ENCODE measurements around the gene GSTT2B.

DNA sequence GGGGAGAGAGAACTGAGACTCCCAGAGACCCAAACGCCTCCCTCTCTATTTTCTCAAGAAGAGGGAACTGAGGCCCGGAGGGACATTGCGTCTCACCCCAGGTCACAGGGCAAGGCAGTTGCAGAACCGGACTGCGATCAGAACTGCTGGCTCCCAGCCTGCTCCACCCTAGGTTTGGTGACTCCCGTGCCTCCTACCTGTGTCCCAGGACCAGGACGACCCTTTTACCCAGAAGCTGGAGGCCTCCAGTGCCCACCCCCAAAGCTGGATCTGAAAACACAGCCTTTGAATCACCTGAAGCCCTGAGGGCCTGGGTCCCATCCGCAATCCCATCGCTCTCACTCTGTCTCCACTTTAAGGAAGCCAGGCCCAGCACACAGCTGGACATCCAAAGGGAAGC, 42.9 kb upstream of the GSTT2B start:
- TF ChIP-seq, protein P1, sequence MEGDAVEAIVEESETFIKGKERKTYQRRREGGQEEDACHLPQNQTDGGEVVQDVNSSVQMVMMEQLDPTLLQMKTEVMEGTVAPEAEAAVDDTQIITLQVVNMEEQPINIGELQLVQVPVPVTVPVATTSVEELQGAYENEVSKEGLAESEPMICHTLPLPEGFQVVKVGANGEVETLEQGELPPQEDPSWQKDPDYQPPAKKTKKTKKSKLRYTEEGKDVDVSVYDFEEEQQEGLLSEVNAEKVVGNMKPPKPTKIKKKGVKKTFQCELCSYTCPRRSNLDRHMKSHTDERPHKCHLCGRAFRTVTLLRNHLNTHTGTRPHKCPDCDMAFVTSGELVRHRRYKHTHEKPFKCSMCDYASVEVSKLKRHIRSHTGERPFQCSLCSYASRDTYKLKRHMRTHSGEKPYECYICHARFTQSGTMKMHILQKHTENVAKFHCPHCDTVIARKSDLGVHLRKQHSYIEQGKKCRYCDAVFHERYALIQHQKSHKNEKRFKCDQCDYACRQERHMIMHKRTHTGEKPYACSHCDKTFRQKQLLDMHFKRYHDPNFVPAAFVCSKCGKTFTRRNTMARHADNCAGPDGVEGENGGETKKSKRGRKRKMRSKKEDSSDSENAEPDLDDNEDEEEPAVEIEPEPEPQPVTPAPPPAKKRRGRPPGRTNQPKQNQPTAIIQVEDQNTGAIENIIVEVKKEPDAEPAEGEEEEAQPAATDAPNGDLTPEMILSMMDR (IDR thresholded peaks at IDR 0.05), result no peak
- TF ChIP-seq EP300 (IDR thresholded peaks at IDR 0.05; ENCODE audit: borderline replicate concordance in 1 of 2, low read depth in 1 of 2, low read length in 1 of 2) (no peak), MXI1 (IDR thresholded peaks at IDR 0.05; ENCODE audit: low read depth, low read length) (no peak), RCOR1 (IDR thresholded peaks at IDR 0.05; ENCODE audit: low read length) (no peak), RFX5 (IDR thresholded peaks at IDR 0.05; ENCODE audit: low read length) (no peak), ELF1 (IDR thresholded peaks at IDR 0.05) (no peak), YY1 (IDR thresholded peaks at IDR 0.05; ENCODE audit: low read depth) (no peak), FOXJ3 (CRISPR knock-in tag; IDR thresholded peaks at IDR 0.05) (no peak)
- TF ChIP-seq, protein P2, sequence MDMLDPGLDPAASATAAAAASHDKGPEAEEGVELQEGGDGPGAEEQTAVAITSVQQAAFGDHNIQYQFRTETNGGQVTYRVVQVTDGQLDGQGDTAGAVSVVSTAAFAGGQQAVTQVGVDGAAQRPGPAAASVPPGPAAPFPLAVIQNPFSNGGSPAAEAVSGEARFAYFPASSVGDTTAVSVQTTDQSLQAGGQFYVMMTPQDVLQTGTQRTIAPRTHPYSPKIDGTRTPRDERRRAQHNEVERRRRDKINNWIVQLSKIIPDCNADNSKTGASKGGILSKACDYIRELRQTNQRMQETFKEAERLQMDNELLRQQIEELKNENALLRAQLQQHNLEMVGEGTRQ (IDR thresholded peaks at IDR 0.05; ENCODE audit: borderline replicate concordance, low read depth, low read length), result no peak
